Ascending aorta (tissue), 2 donors: Measurements from ENCODE around the gene LENG8. TPM values are rescaled to one million over a fixed set of nuclear protein-coding genes. Genes with fewer than 3 reads are reported as not detected.

ENCODE experiments used
- DNase-seq, 2 donors: peaks; one replicate each; pipeline ENCODE4 v3.0.0-alpha.2; 2019; ENCODE audit warnings: low spot score in 2 of 2
- H3K27ac ChIP-seq, 2 donors: fragments of 200-600 bp; sonication (generic); one replicate each; pipeline ENCODE4 v1.5.1; 2016 to 2017; ENCODE audit warnings: mild to moderate bottlenecking in 1 of 2
- H3K27me3 ChIP-seq: fragments of 200-600 bp; sonication (generic); one replicate; pipeline ENCODE4 v1.5.1; 2017
- H3K36me3 ChIP-seq, 2 donors: fragments of 200-600 bp; sonication (generic); one replicate each; pipeline ENCODE4 v1.5.1; 2016
- H3K4me1 ChIP-seq, 2 donors: fragments of 200-600 bp; sonication (generic); one replicate each; pipeline ENCODE4 v1.5.1; 2016 to 2017; ENCODE audit warnings: mild to moderate bottlenecking in 1 of 2
- H3K4me3 ChIP-seq, 2 donors: fragments of 200-600 bp; sonication (generic); one replicate each; pipeline ENCODE4 v1.5.1; 2016 to 2017; ENCODE audit warnings: mild to moderate bottlenecking in 1 of 2
- H3K9me3 ChIP-seq, 2 donors: fragments of 200-600 bp; sonication (generic); one replicate each; pipeline ENCODE4 v1.5.1; 2016
- CTCF ChIP-seq, 3 experiments: fragments of 200-600 bp in 2 of 3; fragments of 450-650 bp in 1 of 3; sonication (generic) in 2 of 3; IDR thresholded peaks; one replicate each; pipeline ENCODE4 v1.5.1; 2016 to 2019; ENCODE audit warnings: antibody characterized with exemption in 3 of 3, mild to moderate bottlenecking in 1 of 3, moderate library complexity in 1 of 3
- intact Hi-C: fragments of 100-400 bp; cut with DNase I; formaldehyde crosslinking; loops from one replicate; pipeline ENCODE4 v1.15.1; 2023
- total RNA-seq: library from RNA; depleted of rRNA; stranded (reverse); fragments of >200 nt; gene quantifications from one replicate; pipeline ENCODE4 v1.1.0, GENCODE V29; 2016

Gene LENG8
- total RNA-seq, 1 donor from 2014 or later, result 402 TPM

DNA sequence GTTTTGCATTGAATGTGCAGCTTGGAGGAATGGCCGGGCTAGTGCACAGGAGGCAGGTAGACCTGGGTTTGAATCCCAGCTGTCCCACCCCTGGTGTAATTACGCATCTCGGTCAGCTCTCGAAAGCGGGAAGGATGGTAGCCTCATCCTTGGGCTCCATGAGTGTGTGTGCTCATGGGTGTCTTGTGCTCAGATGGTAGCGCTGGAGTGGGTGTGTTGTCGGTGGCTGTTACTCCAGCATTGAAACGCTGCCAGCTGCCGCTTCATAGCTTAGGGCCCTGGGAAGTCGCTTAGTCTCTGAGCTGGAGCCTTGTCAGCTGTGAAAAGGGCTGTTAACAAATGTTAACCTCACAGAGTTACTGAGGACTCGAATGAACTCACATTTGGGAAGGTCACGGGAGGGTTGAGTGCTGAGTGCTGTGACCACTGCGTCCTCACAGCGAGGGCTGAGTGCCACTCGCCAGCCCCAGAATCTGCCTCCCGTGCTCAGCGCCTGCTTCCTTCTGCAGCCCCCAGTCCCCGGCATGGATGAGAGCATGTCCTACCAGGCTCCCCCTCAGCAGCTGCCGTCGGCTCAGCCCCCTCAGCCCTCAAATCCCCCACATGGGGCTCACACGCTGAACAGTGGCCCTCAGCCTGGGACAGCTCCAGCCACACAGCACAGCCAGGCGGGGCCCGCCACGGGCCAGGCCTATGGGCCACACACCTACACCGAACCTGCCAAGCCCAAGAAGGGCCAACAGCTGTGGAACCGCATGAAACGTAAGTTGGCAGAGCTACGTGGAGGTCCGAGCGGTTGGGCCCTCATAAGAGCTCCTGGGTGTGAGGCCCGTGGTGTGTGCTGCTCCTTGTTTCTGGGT lies 5.2 kb downstream of the LENG8 start:
- Histone ChIP-seq H3K9me3 (no peaks in the 10 kb centered on the region), H3K4me1 (peaks cover 11 to 30% of the 10 kb centered on the region in 2 donors), H3K4me3 (no peak overlapping the region), H3K27ac (no peak overlapping the region), H3K36me3 (peaks cover 80 to 83% of the 10 kb centered on the region in 2 donors), H3K27me3 (no peaks in the 10 kb centered on the region)
- intact Hi-C loops, result no loop called here
- no peak for DNase-seq
- TF ChIP-seq CTCF (IDR thresholded peaks at IDR 0.05), result no peak

- Histone ChIP-seq H3K27me3 (no peaks in the 10 kb centered on the region), H3K4me1 (peaks cover 9 to 29% of the 10 kb centered on the region in 2 donors), H3K9me3 (no peaks in the 10 kb centered on the region), H3K36me3 (peaks cover 88 to 92% of the 10 kb centered on the region in 2 donors), H3K27ac (no peak overlapping the region), H3K4me3 (no peak overlapping the region)
- TF ChIP-seq CTCF (IDR thresholded peaks at IDR 0.05), result no peak
- no peak for DNase-seq
- intact Hi-C loops, result no loop called here
Measured at GRCh38 chr19:54454781-54455675, 6.0 kb downstream of the LENG8 start.

- no peak overlapping the region for H3K4me3 ChIP-seq
- DNase-seq, result no peak
- H3K27ac ChIP-seq, result no peak overlapping the region
- no peak for TF ChIP-seq CTCF (IDR thresholded peaks at IDR 0.05)
- peaks cover under 1 to 20% of the 10 kb centered on the region in 2 donors for H3K4me1 ChIP-seq
- no peaks in the 10 kb centered on the region for H3K9me3 ChIP-seq
- no peaks in the 10 kb centered on the region for H3K27me3 ChIP-seq
- intact Hi-C loops, result no loop called here
- H3K36me3 ChIP-seq, result peaks cover 97 to 100% of the 10 kb centered on the region in 2 donors
Measured at GRCh38 chr19:54455786-54456422, 6.9 kb downstream of the LENG8 start.

DNA sequence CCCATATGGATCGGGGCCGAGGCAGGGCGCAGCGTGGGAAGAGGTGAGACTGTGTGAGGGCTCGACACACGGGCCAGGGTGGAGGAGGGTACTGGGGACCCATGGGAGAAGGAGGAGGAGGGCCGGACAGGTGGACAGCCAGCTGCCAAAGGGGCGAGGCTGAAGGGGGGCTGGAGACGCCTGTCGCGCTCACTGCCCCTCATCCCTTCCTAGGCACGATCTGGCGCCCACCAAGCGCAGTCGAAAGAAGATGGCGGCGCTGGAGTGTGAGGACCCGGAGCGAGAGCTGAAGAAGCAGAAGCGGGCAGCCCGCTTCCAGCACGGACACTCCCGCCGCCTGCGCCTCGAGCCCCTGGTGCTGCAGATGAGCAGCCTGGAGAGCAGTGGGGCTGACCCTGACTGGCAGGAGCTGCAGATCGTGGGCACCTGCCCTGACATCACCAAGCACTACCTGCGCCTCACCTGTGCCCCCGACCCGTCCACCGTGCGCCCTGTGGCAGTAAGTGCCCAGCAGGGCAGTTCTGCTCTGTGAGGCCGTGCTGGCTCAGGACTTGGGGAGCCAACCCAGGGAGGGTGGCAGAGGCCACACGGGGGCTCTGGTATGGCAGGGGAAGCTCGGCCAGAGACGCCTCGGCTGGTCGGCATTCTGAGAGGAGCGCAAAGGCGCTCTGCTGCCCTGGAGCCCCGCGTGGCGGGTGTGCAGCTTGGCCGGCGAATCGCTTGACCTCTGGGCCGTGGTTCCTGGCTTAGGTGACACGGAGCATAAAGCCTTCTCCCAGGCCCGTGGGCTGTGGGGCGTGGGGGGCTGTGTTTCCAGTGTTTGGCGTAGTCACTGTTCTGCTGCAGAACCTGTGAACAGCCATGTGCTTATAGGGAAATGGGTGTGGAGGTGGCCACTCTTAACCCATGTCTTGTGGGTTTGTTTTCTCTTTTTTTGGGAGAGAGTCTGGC lies 7.7 kb downstream of the LENG8 start:
- no peak overlapping the region for H3K4me3 ChIP-seq
- no peak for DNase-seq
- H3K36me3 ChIP-seq, result peaks cover 98 to 100% of the 10 kb centered on the region in 2 donors
- H3K4me1 ChIP-seq, result peaks cover 0 to 14% of the 10 kb centered on the region in 2 donors
- no peak for TF ChIP-seq CTCF (IDR thresholded peaks at IDR 0.05)
- no peaks in the 10 kb centered on the region for H3K9me3 ChIP-seq
- intact Hi-C loops, result no loop called here
- H3K27ac ChIP-seq, result no peak overlapping the region
- H3K27me3 ChIP-seq, result no peaks in the 10 kb centered on the region
